GM12892 (cell line): ENCODE data around the gene FSCN2.

Experiments used
- POLR2A ChIP-seq: IDR thresholded peaks from 2 replicates; pipeline ENCODE4 v1.6.1; 2011; ENCODE audit warnings: low read depth, low read length, control low read depth
- POLR2AphosphoS5 ChIP-seq: IDR thresholded peaks from 2 replicates; pipeline ENCODE4 v1.6.1; 2011; ENCODE audit warnings: low read depth, low read length, control low read depth

DNA sequence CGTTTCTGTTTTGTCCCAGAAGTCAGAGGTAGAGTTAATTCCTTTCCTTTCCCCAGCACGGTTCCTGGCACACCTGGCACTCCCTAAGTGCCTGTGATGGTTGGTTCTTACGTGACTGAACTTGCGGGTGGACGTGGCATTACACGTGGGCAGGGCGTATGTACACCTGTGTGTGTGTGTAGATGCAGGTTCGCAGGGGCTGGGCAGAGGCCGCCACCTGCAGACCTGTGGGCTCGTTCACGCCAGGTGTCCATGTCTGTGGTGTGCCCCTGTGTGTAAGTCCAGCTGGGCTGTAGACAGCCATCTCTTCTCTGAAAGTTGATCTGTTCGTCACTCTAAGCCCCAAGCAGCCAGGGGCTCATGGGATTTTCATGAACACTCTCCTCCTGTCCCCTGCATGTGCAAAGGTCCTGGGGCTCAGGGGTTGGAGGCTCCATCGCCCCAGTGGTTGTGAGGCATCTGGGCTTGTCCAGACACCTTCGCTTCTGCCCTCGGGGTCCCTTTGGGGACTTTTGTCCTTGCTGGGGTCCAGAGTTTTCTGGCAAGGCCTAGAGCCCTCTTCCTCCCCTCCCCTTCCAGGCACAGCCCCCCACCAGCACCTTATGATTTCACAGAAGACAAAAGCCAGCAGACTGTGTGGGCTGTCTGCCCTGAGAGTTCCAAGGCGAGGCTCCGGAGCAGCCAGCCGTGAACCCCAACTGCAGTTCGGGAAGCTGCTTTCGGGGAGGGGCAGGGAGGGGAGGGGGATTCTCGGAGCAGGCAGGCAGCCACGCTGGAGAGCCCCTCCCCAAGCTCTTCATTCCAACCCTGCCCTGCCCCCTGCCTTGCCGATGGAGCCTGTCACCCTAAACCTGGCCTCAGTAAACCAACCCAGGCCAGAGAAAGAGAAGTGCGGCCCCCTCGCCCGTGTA, 5.4 kb upstream of the FSCN2 start:
- no peak for TF ChIP-seq POLR2A
- no peak for TF ChIP-seq POLR2AphosphoS5
